ENCODE data around the gene OPCML.

DNA sequence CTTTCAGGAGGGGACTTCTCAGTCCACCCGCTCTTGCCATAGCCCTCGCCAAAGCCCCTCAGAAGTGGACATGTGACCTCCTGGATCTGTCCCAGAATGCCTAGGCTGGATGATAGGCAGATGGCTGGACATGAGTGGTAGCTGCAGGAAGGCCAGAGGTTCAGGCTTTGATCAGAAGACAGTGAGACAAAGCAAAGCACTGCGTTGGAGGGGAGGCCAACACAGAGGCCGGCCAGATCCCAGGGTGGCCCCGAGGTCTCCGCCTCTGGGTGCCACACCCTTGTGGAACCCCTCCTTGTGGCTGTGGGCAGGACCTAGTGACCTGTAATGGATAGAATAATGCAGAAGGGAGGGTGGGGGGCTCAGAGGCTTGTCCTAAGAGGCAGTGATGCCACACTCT lies 147.6 kb downstream of the OPCML start:
- TF ChIP-seq POLR2AphosphoS5 (IDR thresholded peaks at IDR 0.05; ENCODE audit: low read depth, low read length) (no peak), SIN3A (IDR thresholded peaks at IDR 0.05; ENCODE audit: borderline replicate concordance, insufficient read depth, low read depth, low read length) (no peak), TCF7L2 (IDR thresholded peaks at IDR 0.05; ENCODE audit: low read depth, low read length) (no peak)
- TF ChIP-seq, protein P1, sequence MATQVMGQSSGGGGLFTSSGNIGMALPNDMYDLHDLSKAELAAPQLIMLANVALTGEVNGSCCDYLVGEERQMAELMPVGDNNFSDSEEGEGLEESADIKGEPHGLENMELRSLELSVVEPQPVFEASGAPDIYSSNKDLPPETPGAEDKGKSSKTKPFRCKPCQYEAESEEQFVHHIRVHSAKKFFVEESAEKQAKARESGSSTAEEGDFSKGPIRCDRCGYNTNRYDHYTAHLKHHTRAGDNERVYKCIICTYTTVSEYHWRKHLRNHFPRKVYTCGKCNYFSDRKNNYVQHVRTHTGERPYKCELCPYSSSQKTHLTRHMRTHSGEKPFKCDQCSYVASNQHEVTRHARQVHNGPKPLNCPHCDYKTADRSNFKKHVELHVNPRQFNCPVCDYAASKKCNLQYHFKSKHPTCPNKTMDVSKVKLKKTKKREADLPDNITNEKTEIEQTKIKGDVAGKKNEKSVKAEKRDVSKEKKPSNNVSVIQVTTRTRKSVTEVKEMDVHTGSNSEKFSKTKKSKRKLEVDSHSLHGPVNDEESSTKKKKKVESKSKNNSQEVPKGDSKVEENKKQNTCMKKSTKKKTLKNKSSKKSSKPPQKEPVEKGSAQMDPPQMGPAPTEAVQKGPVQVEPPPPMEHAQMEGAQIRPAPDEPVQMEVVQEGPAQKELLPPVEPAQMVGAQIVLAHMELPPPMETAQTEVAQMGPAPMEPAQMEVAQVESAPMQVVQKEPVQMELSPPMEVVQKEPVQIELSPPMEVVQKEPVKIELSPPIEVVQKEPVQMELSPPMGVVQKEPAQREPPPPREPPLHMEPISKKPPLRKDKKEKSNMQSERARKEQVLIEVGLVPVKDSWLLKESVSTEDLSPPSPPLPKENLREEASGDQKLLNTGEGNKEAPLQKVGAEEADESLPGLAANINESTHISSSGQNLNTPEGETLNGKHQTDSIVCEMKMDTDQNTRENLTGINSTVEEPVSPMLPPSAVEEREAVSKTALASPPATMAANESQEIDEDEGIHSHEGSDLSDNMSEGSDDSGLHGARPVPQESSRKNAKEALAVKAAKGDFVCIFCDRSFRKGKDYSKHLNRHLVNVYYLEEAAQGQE (IDR thresholded peaks at IDR 0.05; ENCODE audit: insufficient read depth in 1 of 2, low read depth in 2 of 2, low read length in 1 of 2): no peak
- TF ChIP-seq, protein P2, sequence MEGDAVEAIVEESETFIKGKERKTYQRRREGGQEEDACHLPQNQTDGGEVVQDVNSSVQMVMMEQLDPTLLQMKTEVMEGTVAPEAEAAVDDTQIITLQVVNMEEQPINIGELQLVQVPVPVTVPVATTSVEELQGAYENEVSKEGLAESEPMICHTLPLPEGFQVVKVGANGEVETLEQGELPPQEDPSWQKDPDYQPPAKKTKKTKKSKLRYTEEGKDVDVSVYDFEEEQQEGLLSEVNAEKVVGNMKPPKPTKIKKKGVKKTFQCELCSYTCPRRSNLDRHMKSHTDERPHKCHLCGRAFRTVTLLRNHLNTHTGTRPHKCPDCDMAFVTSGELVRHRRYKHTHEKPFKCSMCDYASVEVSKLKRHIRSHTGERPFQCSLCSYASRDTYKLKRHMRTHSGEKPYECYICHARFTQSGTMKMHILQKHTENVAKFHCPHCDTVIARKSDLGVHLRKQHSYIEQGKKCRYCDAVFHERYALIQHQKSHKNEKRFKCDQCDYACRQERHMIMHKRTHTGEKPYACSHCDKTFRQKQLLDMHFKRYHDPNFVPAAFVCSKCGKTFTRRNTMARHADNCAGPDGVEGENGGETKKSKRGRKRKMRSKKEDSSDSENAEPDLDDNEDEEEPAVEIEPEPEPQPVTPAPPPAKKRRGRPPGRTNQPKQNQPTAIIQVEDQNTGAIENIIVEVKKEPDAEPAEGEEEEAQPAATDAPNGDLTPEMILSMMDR (IDR thresholded peaks at IDR 0.05): no peak
